Keratinocyte (primary cell): ENCODE measurements around the gene UBE2E1. TPM values are rescaled to one million over a fixed set of nuclear protein-coding genes. Genes with fewer than 3 reads are reported as not detected.

Source experiments
- DNase-seq: peaks from one replicate; pipeline ENCODE4 v3.0.0-alpha.2; 2011; ENCODE audit warnings: low read depth, missing footprints, low spot score
- FAIRE-seq: peaks from 2 replicates; lab custom pipeline; 2011; peaks lifted over from hg19 to GRCh38; lab: Jason Lieb, UNC
- H2AFZ ChIP-seq: 2 replicates; pipeline ENCODE4 v1.6.0; 2012; ENCODE audit warnings: low read length, control low read depth, inconsistent platforms; ENCODE audit not compliant: control insufficient read depth
- H3K27ac ChIP-seq: 2 replicates; pipeline ENCODE4 v1.5.1; 2011; ENCODE audit warnings: low read length; ENCODE audit not compliant: control insufficient read depth, insufficient read depth
- H3K27me3 ChIP-seq: 3 replicates; pipeline ENCODE4 v1.6.0; 2011; ENCODE audit warnings: low read length; ENCODE audit not compliant: control insufficient read depth, insufficient read depth; ENCODE audit errors: extremely low read depth
- H3K36me3 ChIP-seq, 2 experiments: 2 replicates in 1 of 2; 3 replicates in 1 of 2; pipeline ENCODE4 v1.5.1; 2011; ENCODE audit warnings: low read length in 2 of 2, mild to moderate bottlenecking in 1 of 2; ENCODE audit not compliant: control insufficient read depth in 2 of 2, insufficient read depth in 2 of 2; ENCODE audit errors: extremely low read depth in 1 of 2
- H3K4me1 ChIP-seq: 3 replicates; pipeline ENCODE4 v1.5.1; 2011; ENCODE audit warnings: low read length; ENCODE audit not compliant: control insufficient read depth, insufficient read depth; ENCODE audit errors: extremely low read depth
- H3K4me2 ChIP-seq: 3 replicates; pipeline ENCODE4 v1.6.0; 2011; ENCODE audit warnings: low read depth, low read length; ENCODE audit not compliant: control insufficient read depth, insufficient read depth; ENCODE audit errors: extremely low read depth
- H3K4me3 ChIP-seq, 3 experiments: fragments of 200-600 bp in 1 of 3; sonication (generic) in 1 of 3; 2 replicates in 2 of 3; 3 replicates in 1 of 3; pipeline ENCODE4 v1.5.1; 2011 to 2016; ENCODE audit warnings: low read length in 3 of 3, mild to moderate bottlenecking in 3 of 3, control low read depth in 2 of 3, inconsistent platforms in 1 of 3, low read depth in 1 of 3, mixed read lengths in 1 of 3, mixed run types in 1 of 3, moderate library complexity in 1 of 3; ENCODE audit not compliant: control insufficient read depth in 2 of 3, insufficient read depth in 2 of 3; ENCODE audit errors: extremely low read depth in 1 of 3
- H3K79me2 ChIP-seq: 2 replicates; pipeline ENCODE4 v1.6.0; 2012; ENCODE audit warnings: low read length; ENCODE audit not compliant: control insufficient read depth, insufficient read depth
- H3K9ac ChIP-seq: 3 replicates; pipeline ENCODE4 v1.6.0; 2011; ENCODE audit warnings: low read length; ENCODE audit not compliant: control insufficient read depth, insufficient read depth; ENCODE audit errors: extremely low read depth
- H3K9me1 ChIP-seq: 3 replicates; pipeline ENCODE4 v1.6.0; 2011; ENCODE audit warnings: low read length; ENCODE audit not compliant: control insufficient read depth, insufficient read depth; ENCODE audit errors: extremely low read depth
- H3K9me3 ChIP-seq: 2 replicates; pipeline ENCODE4 v1.5.1; 2012; ENCODE audit warnings: low read depth, low read length; ENCODE audit not compliant: control insufficient read depth
- H4K20me1 ChIP-seq: 3 replicates; pipeline ENCODE4 v1.6.0; 2011; ENCODE audit warnings: low read length; ENCODE audit not compliant: control insufficient read depth, insufficient read depth; ENCODE audit errors: extremely low read depth
- EZH2 ChIP-seq: IDR thresholded peaks from one replicate; pipeline ENCODE4 v1.6.1; 2012; ENCODE audit warnings: inconsistent platforms, mild to moderate bottlenecking, low read length, moderate library complexity
- dilution Hi-C: fragments of 300-500 bp; cut with MboI; formaldehyde crosslinking; loops from one replicate; pipeline ENCODE4 v1.7.0; 2020; ENCODE audit warnings: low sequenced_read_pairs; ENCODE audit not compliant: extremely low pct_ligation_motif_present
- polyA plus RNA-seq, 5 experiments: library from polyadenylated mRNA; depleted of rRNA in 3 of 5; stranded (reverse) in 3 of 5; stranded (forward) in 1 of 5; unstranded in 1 of 5; fragments of >200 nt; gene quantifications; 1 replicate in 1 of 5; 2 replicates in 3 of 5; 3 replicates in 1 of 5; pipeline versions ENCODE4 v1.2.1 to v1.2.3, GENCODE V29; 2011 to 2012; ENCODE audit warnings: missing spikeins in 2 of 5, low read depth in 1 of 5, low replicate concordance in 1 of 5
- TF ChIP-seq, protein P1 (sequence below), 3 experiments: IDR thresholded peaks in 1 of 3; conservative IDR thresholded peaks in 1 of 3; optimal IDR thresholded peaks in 1 of 3; 2 replicates in 2 of 3; 3 replicates in 1 of 3; pipeline versions ENCODE3 to v1.5.1; 2011; ENCODE audit warnings: low read length in 3 of 3, mild to moderate bottlenecking in 3 of 3, moderate library complexity in 2 of 3, control low read depth in 1 of 3, inconsistent platforms in 1 of 3; ENCODE audit not compliant: insufficient read depth in 2 of 3; ENCODE audit errors: extremely low read depth in 1 of 3

UBE2E1 gene
- polyA plus RNA-seq, 1 donor (not counting 4 experiments of a cell fraction or from before 2014, with no cell fraction given), result 205 TPM

DNA sequence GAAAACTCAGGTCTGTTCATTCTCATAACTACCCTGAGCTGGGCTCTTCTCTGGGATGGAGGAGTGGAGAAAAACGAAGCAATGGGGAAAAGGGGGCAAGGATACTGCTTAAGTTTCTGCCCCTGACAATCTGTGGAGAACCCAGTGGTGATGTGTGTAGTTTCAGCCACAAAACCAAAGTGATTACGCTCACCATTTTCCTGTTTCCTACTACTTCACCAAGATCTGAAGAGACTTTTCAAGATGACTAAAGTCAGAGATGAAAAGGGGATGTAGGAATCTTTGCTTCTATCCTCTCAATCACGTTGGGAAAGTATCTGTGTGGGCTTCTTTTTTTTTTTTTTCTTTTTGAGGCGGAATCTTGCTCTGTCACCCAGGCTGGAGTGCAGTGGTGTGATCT is 8.3 kb upstream of the UBE2E1 start:
- DNase-seq (no peak), FAIRE-seq (no peak)
- Histone ChIP-seq H3K9me1 (no peaks in the 10 kb centered on the region), H3K9me3 (no peaks in the 10 kb centered on the region), H3K27ac (no peak overlapping the region), H3K4me1 (peaks cover 3% of the 10 kb centered on the region), H4K20me1 (no peaks in the 10 kb centered on the region), H3K79me2 (no peaks in the 10 kb centered on the region), H3K36me3 (no peaks in the 10 kb centered on the region), H3K4me3 (no peak overlapping the region), H3K9ac (no peak overlapping the region), H3K27me3 (no peaks in the 10 kb centered on the region), H3K4me2 (no peak overlapping the region), H2AFZ (no peak overlapping the region)
- dilution Hi-C loops, result no loop called here
- TF ChIP-seq EZH2, result no peak
- TF ChIP-seq, protein P1, sequence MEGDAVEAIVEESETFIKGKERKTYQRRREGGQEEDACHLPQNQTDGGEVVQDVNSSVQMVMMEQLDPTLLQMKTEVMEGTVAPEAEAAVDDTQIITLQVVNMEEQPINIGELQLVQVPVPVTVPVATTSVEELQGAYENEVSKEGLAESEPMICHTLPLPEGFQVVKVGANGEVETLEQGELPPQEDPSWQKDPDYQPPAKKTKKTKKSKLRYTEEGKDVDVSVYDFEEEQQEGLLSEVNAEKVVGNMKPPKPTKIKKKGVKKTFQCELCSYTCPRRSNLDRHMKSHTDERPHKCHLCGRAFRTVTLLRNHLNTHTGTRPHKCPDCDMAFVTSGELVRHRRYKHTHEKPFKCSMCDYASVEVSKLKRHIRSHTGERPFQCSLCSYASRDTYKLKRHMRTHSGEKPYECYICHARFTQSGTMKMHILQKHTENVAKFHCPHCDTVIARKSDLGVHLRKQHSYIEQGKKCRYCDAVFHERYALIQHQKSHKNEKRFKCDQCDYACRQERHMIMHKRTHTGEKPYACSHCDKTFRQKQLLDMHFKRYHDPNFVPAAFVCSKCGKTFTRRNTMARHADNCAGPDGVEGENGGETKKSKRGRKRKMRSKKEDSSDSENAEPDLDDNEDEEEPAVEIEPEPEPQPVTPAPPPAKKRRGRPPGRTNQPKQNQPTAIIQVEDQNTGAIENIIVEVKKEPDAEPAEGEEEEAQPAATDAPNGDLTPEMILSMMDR (optimal IDR thresholded peaks at IDR 0.05 in 1 of 3, IDR thresholded peaks at IDR 0.05 in 1 of 3, conservative IDR thresholded peaks at IDR 0.05 in 1 of 3; ENCODE audit: extremely low read depth in 1 of 3, insufficient read depth in 2 of 3, low read length in 3 of 3), result no peak

DNA sequence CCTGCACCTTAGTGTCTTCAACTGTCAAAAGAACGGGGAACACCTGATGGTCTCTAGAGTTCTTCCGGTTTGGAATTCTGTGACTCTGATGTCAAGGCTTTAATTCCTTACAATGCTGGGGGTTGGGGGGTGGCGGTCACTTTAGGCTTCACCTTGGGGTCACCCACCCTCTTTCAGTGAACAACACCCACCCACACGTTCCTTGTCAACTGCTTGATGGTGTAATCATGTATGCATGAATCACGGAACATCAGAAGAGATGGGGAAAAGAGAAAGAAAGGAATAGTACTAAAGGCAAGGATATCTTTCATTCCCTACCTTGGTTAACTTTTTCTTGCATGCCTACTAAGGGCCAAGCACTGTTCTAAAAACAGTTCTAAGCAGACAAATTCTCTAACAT is 7.3 kb upstream of the UBE2E1 start:
- no peak overlapping the region for H3K27ac ChIP-seq
- no peak overlapping the region for H3K4me2 ChIP-seq
- FAIRE-seq (no peak), DNase-seq (no peak)
- H3K27me3 ChIP-seq, result no peaks in the 10 kb centered on the region
- H3K79me2 ChIP-seq, result no peaks in the 10 kb centered on the region
- H3K4me1 ChIP-seq, result peaks cover 3% of the 10 kb centered on the region
- no peak overlapping the region for H3K4me3 ChIP-seq
- H3K9ac ChIP-seq, result no peak overlapping the region
- no peak for TF ChIP-seq EZH2
- TF ChIP-seq, protein P1 (optimal IDR thresholded peaks at IDR 0.05 in 1 of 3, IDR thresholded peaks at IDR 0.05 in 1 of 3, conservative IDR thresholded peaks at IDR 0.05 in 1 of 3; ENCODE audit: extremely low read depth in 1 of 3, insufficient read depth in 2 of 3, low read length in 3 of 3), result no peak
- H4K20me1 ChIP-seq, result no peaks in the 10 kb centered on the region
- H3K36me3 ChIP-seq, result no peaks in the 10 kb centered on the region
- no peaks in the 10 kb centered on the region for H3K9me1 ChIP-seq
- H2AFZ ChIP-seq, result no peak overlapping the region
- H3K9me3 ChIP-seq, result no peaks in the 10 kb centered on the region
- dilution Hi-C loops, result no loop called here
